Kidney tubule cell (primary cell): ENCODE data around the gene CFAP20.

Experiments used
- DNase-seq: peaks from one replicate; pipeline ENCODE4 v3.0.0-alpha.2; 2018; ENCODE audit warnings: low spot score

CFAP20 gene

DNA sequence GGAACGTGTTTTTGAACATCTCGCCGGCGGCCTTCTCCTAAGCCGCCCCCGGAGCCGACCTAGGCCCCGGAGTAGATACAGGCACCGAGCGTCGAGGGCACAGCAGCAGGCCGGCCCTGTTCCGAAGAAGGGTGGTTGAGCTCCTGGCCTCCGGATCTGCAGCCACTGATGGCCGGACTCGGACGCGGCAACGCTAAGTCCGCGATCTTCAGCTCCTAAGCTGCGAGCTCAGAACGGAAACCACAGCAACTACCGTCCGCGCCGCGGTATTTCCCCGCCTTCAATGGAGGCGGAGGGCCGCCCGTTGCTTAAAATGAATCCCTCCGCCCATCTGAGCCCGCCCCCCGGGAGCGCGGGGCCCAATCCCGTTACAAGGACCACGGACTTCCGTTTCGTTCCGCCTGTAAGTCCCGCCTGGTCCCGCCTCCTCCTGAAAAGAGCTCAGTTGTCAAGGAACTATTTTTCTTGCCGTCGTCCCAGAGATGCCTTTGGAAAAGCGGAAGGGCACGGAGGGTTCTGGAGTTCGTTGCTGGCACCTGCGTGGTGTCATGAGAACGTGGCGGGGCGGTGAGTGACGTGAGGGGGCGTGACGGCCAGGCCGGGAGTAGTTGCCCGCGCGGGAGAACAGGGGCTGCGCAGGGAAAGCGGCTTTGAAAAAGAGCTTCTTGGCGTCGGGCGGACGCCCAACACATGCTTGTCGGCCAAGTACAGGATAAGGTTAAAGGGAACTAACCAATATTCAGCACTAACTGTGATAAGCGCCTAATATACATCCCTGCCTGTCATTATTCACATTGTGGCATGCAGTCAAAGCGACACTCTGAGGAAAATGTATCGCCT lies at the start of gene CFAP20:
Gene CFAP20, minus strand, starts transcription at position 285 of the 840 bp plus-strand sequence. Its CDS starts 266 bp downstream, at position 19.
- peak; percentile 100 for DNase-seq

DNA sequence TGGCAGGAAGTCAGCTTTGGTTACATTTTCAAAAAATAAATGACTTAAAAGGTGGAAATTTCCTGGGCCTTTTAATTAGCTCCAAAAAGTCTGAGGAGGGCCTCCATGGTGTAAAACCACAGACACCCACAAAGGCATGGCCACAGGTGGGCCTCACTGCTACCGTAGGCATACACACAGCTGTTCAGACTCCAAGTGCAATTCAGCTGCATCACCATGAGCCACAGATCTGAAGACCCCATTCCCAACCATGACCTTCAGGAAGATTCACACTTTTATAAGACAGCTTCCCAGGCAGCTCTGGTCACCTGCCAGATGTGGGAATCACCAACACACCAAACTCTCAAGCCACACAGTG lies 48.2 kb upstream of the CFAP20 start:
- no peak for DNase-seq

DNA sequence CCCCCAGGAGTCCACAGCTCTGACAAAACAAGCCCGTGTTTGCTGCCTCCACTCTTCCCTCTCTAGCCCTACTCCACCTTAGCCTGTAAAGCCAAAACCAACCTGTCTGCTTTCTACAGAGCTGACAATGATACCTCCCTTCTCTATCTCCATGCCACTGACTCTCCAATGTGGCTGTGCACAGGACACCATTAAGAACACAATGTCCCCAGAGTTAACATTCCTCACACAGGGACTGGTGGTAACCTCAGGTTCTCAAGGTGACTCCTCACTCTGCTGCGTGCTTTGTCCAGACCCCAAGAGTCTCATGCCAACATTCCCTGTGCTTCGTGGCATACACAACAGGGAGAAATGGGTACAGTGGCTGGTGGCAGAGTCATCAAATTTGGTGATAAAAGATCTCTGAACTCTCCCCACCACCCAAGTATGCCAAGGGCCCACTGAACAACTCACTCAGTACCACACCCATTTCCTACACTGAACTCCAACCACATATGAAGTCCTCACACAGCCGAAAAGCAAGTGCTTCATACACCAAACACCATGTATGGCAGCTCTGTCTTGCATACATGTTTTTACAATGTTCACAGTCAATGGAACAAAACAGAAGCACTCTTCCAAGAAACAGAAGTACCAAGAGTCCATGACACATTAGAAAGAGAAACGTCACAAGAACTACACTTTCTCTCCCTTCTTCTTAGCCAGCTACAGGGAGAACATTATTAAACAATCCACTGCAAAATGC lies 47.6 kb upstream of the CFAP20 start:
- DNase-seq = no peak

DNA sequence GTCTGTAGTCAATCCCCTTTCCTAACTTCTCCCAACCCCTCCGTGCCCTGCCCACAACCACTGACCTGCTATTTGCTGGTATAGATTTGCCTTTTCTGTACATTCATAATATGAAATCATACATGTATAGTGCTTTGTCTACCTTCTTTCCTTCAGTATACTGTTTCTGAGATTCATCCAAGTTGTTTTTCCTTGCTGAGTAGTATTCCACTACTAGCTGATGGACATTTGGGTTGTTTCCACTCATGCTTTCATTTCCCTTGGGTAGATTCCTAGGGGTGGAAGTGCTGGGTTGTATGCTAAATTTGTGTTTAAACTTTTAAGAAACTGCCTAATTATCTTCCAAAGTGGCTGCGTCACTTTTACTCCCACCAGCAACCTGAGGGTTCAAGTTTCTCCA lies 41.0 kb upstream of the CFAP20 start:
- no peak for DNase-seq

DNA sequence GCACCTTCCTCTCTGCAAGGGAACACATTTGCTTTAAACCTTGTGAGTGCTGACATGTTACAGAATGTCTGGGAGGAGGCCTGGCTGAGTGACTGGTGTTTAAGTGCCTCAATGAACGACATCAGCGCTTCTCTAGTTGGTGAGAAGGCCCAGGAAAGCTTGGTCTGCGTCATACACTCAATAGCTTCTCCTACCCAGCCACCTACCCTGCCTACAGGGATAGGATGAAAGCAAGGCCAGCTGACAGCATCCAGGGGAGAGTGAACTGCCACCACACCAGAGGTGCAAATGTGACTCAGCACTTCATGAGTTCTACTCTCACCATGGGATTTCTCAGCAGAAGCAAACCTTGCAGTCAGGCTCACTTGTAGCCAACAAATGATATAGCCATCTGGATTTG lies 31.7 kb upstream of the CFAP20 start:
- no peak for DNase-seq

DNA sequence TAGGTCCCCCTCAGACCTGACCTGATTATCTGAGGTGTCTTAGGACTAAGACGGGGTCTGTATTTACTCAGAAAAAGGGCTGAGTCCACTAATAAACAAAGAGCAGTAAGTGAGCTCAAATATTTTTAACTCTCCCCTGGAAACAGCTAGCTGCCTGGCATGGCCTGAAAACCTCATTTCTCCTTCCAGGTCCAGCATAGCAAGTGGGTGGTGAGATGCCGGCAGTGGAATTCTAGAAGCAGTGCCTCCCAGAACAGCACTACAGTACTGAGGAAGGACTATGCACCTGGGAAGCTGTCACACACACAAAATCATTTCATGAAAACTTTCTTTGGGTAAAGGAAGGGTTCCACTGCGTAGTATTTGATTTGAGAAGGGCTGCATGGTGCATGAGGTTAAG lies 29.5 kb upstream of the CFAP20 start:
- DNase-seq = no peak

DNA sequence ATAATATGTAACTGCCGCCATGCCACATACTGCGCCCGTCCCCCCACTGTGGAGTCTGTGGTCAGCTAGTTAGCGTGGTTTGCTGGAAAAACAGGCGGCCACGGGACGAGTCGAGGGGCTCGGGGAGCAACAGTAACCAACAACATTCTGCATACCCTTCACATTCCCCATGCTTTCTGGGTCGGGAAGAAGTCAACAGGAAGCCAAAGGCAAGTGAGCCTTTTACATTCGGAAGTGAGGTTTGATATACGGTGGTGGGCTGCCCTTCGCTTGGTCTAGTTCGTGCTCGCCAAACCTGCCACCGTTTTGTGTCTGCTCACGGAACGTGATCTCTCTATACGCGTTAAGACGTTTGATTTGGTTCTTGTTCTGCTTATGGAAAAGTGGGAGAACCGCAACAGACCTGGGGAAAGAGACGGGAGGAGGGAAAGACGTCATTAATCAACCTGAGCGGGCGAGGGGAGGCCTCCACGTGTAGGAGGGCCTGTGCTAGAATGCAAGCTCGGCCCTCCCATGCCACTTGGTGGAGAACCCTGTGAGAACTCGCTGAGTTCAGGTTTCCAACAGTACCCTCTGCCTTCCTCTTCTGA lies 28.9 kb upstream of the CFAP20 start:
- DNase-seq = no peak

DNA sequence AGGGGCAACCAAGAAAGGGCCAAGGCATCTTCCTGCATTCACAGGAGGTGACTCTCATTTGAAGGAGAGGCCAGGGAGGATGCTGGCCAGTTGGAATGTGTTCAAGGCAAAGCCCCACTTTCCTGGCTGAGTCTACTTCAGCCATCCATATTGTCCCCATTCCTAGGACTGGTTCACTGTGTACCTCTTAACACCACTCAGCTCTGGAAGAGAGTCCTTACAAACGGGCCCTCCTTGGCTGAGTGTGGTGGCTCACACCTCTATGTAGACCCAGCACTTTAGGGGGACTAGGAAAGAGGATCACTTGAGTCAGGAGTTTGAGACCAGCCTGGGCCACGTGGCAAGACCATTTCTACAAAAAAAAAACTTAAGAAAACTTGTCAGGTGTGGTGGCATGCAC lies 28.1 kb upstream of the CFAP20 start:
- DNase-seq = no peak

DNA sequence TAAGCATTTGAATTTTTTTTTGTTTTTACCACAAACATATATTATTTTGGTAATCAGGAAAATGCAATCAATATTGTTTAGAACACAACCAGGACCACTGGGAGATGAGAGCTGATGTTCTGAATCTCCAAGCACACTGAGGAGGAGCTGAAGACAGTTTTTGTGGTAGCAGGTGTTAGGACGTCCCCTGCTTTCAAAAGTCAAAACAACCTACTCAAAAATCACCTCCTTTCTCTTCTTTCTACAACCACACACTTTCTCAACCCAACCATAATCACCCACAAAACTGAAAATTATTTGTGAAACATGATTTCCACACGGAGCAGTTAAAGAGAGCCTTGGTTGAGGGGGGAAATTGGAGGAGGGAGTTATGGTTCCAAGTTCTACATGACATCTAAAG lies 26.7 kb upstream of the CFAP20 start:
- no peak for DNase-seq

DNA sequence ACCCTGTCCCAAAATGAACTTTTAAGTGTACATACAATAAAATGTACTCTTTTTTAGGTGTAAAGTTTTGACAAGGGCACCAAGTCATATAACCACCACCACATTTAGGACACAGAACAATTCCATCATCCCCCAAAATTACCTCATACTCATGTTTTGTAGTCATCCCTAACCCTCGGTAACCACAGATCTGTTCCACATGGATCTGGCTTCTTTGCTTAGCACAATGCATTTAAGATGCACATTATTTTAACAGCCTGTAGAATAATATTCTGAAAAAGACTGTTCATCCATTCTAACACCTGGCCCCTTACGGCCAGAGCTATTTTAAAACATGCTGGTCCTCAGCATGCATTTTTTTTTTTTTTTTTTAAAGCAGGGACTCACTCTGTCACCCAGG lies 25.2 kb upstream of the CFAP20 start:
- no peak for DNase-seq

DNA sequence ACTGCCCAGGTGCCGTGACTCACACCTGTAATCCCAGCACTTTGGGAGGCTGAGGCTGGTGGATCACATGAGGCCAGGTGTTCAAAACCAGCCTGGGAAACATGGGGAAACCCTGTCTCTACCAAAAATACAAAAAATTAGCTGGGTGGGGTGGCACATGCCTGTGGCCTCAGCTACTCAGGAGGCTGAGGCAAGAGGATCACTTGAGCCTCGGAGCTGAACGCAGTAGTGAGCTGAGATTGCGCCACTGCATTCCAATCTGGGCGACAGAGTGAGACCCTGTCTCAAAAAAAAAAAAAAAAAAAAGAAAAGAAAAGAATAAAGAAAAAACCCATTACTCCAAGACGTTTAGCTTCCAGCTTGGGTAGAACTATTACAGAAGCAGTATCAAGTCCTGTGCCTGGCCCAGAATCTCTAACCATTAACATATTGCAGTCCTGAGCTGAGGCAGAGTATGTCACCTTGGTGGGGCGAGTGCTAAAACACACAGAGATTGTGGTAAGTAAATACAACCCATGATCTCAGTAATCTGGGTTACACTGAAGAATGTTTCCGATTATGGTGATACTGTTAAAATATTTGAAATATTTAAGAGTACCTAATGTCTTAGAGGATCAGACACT lies 23.2 kb upstream of the CFAP20 start:
- no peak for DNase-seq

DNA sequence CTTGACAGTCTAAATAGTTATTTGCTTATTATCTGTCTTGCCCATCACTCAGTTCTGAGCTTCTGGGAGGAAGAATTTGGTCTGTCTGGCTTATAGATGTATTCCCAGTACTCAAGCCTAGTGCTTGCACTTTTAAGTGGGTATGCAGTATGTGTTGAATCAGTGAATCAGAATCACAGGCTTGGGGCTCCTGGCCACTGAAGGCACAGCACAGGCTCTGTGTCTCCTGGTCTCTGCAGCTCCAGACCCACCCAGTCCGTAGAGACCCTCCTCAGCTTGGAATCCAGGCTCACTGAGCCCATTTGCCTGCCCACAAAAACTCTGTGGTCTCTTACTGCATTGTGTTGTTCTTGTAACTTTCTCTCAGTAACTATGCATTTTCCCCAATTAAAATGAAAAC lies 19.3 kb upstream of the CFAP20 start:
- no peak for DNase-seq

DNA sequence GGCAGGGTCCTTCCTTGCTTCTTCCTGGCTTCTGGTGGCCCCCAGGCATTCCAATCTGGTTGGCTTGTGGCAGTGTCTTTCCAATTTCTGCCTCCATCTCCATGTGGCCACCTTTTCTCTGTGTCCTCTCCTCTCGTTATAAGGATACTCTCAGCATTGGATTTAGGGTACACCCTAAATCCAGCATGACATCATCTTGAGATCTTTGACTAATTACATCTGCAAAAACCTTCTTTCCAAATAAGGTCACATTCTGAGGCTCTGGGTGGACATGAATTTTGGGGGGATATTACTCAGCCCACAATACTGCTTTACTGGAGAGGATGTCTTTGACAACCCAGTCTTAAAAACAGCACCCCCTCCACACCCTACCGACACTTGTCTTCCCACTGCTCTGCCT lies 18.9 kb upstream of the CFAP20 start:
- no peak for DNase-seq

DNA sequence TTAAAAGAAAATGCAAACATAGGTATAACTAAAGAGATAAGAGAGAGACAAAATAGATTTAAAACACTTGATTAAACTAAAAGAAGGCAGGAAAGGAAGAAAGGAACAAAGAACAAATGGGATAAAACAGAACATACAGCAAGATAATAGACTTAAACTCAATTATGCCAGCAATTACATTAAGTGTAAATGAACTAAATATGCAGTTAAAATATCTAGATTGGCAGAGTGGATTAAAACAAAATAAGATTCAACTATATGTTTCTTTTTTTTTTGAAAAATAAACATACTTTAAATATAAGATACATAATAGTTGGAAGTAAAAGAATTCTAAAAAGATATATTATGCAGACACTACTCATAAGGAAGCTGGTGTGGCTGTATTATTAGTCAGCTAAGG lies 9.7 kb upstream of the CFAP20 start:
- no peak for DNase-seq

DNA sequence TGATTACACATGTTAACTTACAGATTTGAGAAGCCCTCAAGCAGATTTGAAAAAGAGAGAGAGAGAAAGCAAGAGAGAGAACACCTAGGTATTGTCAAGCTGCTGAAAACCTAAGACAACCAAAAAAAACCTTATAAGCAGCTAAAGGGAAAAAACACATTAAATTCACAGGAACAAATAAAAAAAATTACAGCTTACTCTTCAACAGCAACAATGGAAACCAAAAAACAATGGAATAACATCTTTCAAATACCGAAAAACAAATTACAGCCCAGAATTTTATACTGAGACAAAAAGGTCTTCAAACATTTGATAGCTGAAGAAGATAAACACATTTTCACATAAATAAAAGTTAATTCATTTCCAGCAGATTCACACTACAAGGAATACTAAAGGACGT lies 8.4 kb upstream of the CFAP20 start:
- DNase-seq = no peak

DNA sequence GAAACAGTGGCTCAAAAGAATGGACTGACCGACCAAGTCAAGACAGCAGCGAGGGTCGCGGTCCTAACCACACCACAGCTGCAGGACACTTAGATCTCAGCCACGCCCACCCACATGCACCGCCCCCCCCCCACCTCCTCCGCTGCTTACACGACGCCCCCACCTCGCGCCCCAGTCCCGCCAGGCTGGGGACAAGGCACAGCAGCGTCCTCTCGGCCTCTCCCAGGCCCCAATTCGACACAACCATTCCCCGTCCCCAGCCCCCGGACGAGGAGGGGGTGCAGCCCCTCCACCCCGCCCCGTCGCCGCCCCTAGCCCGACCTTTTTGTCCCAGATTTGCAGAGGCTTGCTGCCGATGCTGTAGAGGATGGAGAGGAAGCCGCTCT lies 477 bp downstream of the CFAP20 start:
- DNase-seq = no peak

DNA sequence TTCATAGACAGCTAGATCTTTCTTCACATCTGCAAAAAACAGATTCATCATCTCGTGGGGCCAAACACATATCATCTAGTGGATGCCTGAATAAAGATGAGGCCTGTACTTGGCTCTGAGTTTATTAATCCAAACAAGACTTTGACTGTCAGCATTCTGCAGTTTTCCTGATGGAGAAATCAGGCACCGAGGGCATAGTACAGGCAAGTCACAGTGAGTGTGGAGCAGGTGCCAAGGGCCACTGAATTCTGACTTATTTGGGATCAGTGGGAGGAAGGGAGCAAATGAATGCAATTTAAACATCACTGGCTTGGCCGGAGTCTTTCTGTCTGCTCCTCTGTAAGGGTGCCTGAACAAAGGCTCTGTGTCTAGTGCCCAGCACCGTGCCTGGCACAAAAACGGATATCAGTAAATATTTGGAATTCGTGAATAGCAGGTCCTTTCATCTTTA lies 975 bp downstream of the CFAP20 start:
- DNase-seq = no peak

DNA sequence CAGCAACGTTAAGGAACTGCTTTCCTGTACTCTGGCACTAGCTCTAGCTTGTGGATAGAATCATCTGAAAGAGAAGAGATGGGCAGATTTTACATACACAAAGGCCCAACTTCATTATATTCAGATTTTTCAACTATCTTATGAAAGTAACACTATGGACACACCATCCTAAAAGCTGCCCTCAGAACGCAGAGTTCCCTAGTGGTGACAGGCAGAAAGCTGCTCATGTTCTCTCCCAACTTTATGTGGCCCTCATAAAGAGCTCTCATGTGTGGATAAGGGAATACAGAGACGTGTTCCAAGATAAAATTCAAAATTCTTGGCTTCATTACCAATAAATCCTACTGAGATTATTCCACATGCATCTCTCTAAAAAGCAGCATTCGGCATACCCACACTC lies 1.5 kb downstream of the CFAP20 start:
- DNase-seq = no peak

DNA sequence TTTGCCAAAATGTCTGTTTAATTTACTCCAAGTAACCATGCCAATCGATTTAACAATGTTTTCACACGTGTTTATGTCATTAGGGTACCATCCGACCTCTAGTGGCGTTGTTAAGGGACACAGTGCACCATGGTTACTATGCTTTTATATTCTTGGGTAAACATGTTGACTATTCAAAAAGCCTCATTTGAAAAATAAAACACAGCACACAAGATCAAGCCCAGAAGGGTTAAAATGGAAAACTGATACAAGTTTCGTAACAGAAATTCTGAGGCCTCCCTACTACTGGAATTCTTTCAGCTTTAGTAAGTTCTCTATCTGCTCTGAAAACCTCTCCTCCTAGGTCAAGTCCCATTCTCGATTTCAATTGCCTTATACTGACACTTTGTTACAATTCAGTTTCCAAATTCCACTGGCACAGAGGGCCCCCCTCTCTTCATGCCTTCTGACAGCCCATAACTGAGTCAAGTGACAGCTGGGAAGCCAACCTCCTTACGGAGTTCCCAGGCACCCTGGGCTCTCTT lies 2.1 kb downstream of the CFAP20 start:
- peak; percentile 59 for DNase-seq

DNA sequence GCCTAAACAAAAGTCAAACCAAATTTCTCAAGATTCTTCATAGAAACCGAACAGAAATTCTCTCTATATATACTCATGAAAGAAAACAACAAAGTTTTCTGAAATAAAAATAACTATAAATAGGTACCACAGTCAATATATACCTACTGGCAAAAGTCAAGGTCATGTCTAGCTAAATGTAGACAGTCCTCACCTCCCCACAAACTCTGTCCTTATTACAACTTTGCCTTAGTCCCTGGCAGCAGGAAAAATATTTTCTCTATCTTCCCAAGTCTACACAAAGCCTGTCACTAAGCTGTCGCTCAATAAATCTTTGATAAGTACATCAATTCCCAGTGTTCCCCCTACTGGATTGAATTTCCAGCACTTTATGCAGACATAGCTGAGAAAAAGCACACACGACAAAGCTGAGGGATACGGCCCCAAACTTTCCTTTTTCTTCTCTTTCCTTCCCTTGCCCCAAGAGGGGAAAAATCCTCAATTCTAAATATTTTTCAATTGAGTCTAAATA lies 2.7 kb downstream of the CFAP20 start:
- DNase-seq = no peak

DNA sequence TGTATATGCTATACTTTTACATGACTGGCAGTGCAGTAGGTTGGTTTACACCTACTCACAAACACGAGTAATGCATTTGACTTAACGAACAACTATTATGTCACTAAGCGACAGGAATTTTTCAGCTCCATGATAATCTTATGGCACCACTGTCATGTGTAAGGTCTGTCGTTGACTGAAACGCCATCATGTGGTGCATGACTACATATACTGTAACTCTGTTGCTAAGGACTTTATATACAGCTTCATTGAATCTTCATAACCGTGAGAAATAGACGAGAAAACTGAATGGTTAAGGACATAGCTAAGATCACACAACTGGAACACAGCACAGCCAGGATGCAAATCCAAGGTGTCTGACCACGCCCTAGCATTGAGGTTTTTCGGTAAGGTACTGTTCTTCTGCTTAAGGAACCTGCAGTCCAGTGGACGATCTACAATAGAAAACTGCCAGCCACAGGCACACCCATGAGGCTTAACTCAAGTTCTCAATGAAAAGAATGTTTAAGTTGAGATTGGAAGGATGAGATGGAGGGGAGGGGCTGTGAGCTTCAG lies 3.3 kb downstream of the CFAP20 start:
- no peak for DNase-seq

DNA sequence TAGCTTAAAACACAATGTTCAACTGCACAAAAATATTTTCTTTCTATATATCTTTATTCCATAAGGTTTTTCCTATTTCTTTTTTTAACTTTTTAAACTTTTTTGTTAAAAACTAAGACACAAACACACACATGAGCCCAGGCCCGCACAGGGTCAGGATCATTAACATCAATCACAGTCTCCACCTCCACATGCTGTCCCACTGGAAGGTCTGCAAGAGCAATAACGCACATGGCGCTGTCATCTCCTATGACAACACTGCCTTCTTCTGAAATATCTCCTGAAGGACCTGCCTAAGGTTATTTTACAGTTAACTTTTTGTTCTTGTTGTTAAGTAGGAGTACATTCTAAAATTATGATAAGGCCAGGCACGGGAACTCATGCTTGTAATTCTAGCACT lies 4.1 kb downstream of the CFAP20 start:
- DNase-seq = no peak
